OCI-LY7 (cell line): ENCODE data around the gene PDE6G. TPM values are rescaled to one million over a fixed set of nuclear protein-coding genes. Genes with fewer than 3 reads are reported as not detected.
A peak's percentile ranks its signal among the peaks of the same experiment; 100 is the strongest.

Experiments used
- BruUV-seq: library from RNA; stranded (reverse); fragments of 400-500 nt; replicated peaks from 2 replicates; lab custom pipeline; 2021; lab: Mats Ljungman, UMichigan
- CTCF ChIA-PET: fragments of 300-600 bp; sonication (Branson Sonifier 250); formaldehyde crosslinking; loops from one replicate; lab custom pipeline; 2022; ENCODE audit warnings: antibody characterized with exemption; ENCODE audit not compliant: unreplicated experiment; lab: Charles Lee
- POLR2A ChIA-PET: fragments of 300-600 bp; sonication (Branson Sonifier 250); formaldehyde crosslinking; loops from one replicate; lab custom pipeline; 2022; ENCODE audit warnings: antibody characterized with exemption; lab: Charles Lee
- DNase-seq: peaks from one replicate; pipeline ENCODE4 v3.0.0-alpha.2; 2015; ENCODE audit warnings: low spot score
- H2AFZ ChIP-seq: fragments of 200-600 bp; sonication (generic), shearing (Covaris generic); 2 replicates; pipeline ENCODE4 v1.6.1; 2014; ENCODE audit warnings: mild to moderate bottlenecking, antibody characterized with exemption, low read length, moderate library complexity
- H3K27ac ChIP-seq: fragments of 200-600 bp; sonication (generic); 2 replicates; pipeline ENCODE4 v1.5.1; 2014; ENCODE audit warnings: mixed run types, low read depth, mild to moderate bottlenecking, moderate library complexity, low read length, inconsistent platforms; ENCODE audit not compliant: poor library complexity, severe bottlenecking
- H3K36me3 ChIP-seq: fragments of 200-600 bp; sonication (generic); 2 replicates; pipeline ENCODE4 v1.6.1; 2014; ENCODE audit warnings: mild to moderate bottlenecking, antibody characterized with exemption, low read length, moderate library complexity, mixed read lengths; ENCODE audit not compliant: insufficient read depth
- H3K4me1 ChIP-seq: fragments of 200-600 bp; sonication (generic); 2 replicates; pipeline ENCODE4 v1.5.1; 2014; ENCODE audit warnings: mild to moderate bottlenecking, low read length; ENCODE audit not compliant: insufficient read depth, poor library complexity, severe bottlenecking
- H3K4me2 ChIP-seq: fragments of 200-600 bp; sonication (generic); 2 replicates; pipeline ENCODE4 v1.6.1; 2014; ENCODE audit warnings: mild to moderate bottlenecking, low read length
- H3K4me3 ChIP-seq: fragments of 200-600 bp; sonication (generic); 2 replicates; pipeline ENCODE4 v1.5.1; 2014; ENCODE audit warnings: mild to moderate bottlenecking, low read depth, low read length; ENCODE audit not compliant: poor library complexity, severe bottlenecking
- H3K79me2 ChIP-seq: fragments of 200-600 bp; sonication (generic); 2 replicates; pipeline ENCODE4 v1.6.1; 2016; ENCODE audit warnings: low read depth, mild to moderate bottlenecking, low read length, moderate library complexity, mixed read lengths; ENCODE audit not compliant: insufficient read depth
- H3K9me2 ChIP-seq: fragments of 200-600 bp; sonication (generic); 2 replicates; pipeline ENCODE4 v1.6.1; 2016; ENCODE audit warnings: mild to moderate bottlenecking, low read length, mixed read lengths; ENCODE audit not compliant: insufficient read depth
- H3K9me3 ChIP-seq: fragments of 200-600 bp; sonication (generic); 2 replicates; pipeline ENCODE4 v1.6.1; 2014; ENCODE audit warnings: mild to moderate bottlenecking, mixed run types, low read length, mixed read lengths
- H4K20me1 ChIP-seq: fragments of 200-600 bp; sonication (generic); 2 replicates; pipeline ENCODE4 v1.6.1; 2014; ENCODE audit warnings: mild to moderate bottlenecking, antibody characterized with exemption, low read length, moderate library complexity, mixed read lengths; ENCODE audit not compliant: insufficient read depth
- CTCF ChIP-seq: fragments of 200-600 bp; sonication (generic); conservative IDR thresholded peaks from 2 replicates; pipeline ENCODE4 v1.5.1; 2014; ENCODE audit warnings: mild to moderate bottlenecking, antibody characterized with exemption, low read length, moderate library complexity, mixed read lengths
- EZH2phosphoT487 ChIP-seq: fragments of 200-600 bp; sonication (generic); IDR thresholded peaks from 2 replicates; pipeline ENCODE4 v1.6.1; 2018; ENCODE audit warnings: low read depth, borderline replicate concordance, mild to moderate bottlenecking, mixed run types, antibody characterized with exemption, low read length, moderate library complexity, mixed read lengths
- intact Hi-C: fragments of 100-400 bp; cut with micrococcal nuclease; formaldehyde crosslinking; loops from one replicate; pipeline ENCODE4 v1.10.0; 2022; ENCODE audit not compliant: unreplicated experiment
- total RNA-seq, 2 experiments: library from RNA; depleted of rRNA in 1 of 2; stranded (reverse); fragments of >200 nt in 1 of 2; shearing (Covaris generic) in 1 of 2; gene quantifications; 2 replicates each; pipeline ENCODE4 v1.2.3, GENCODE V29; 2014 to 2022

The PDE6G gene
- total RNA-seq, 2 experiments from 2014 or later = 0.44 TPM; not detected in 1

GRCh38 chr17:81683208-81683583, 26.9 kb upstream of the PDE6G start:
- Histone ChIP-seq H4K20me1 (peaks cover 5% of the 10 kb centered on the region; the same call in 1 of the 2 replicates), H3K4me3 (peak overlapping the region; percentile 78), H3K9me3 (no peaks in the 10 kb centered on the region), H3K27ac (peak overlapping the region; percentile 29), H3K4me2 (peak overlapping the region; percentile 93), H3K9me2 (no peaks in the 10 kb centered on the region), H3K79me2 (peaks cover 43% of the 10 kb centered on the region), H2AFZ (peak overlapping the region; percentile 24; the same call in 1 of the 2 replicates), H3K4me1 (peaks cover 23% of the 10 kb centered on the region), H3K36me3 (peaks cover 38% of the 10 kb centered on the region)
- ChIA-PET CTCF (interaction anchor here (0.6 to 0.7 kb wide), 2 partner anchors 8 to 51 kb away, joined by 3 to 4 read pairs; no protein-coding TSS in a partner anchor), POLR2A (interaction anchor here (0.6 to 1.7 kb wide), 6 partner anchors 15 to 165 kb away, joined by 3 to 12 read pairs (median 6); partner anchors contain the start of genes CCDC137, MRPL12 and OXLD1)
- intact Hi-C loops = loop anchor here (1.0 to 5.0 kb wide), 4 partner anchors 16 to 414 kb away; partner anchors contain the start of genes FASN and MRPL12
- BruUV-seq = no TSS peak
- TF ChIP-seq CTCF = no peak
- no peak for TF ChIP-seq EZH2phosphoT487
- DNase-seq = no peak

- Histone ChIP-seq H4K20me1 (peaks cover 5% of the 10 kb centered on the region; the same call in 1 of the 2 replicates), H3K9me3 (no peaks in the 10 kb centered on the region), H3K4me3 (peak overlapping the region; percentile 78), H3K4me1 (peaks cover 23% of the 10 kb centered on the region), H3K36me3 (peaks cover 33% of the 10 kb centered on the region), H3K79me2 (peaks cover 43% of the 10 kb centered on the region), H2AFZ (peak overlapping the region; percentile 24; the same call in 1 of the 2 replicates), H3K27ac (peak overlapping the region; percentile 29), H3K4me2 (peak overlapping the region; percentile 93), H3K9me2 (no peaks in the 10 kb centered on the region)
- DNase-seq = no peak
- intact Hi-C loops = loop anchor here (1.0 to 5.0 kb wide), 4 partner anchors 15 to 415 kb away; partner anchors contain the start of genes FASN and MRPL12
- no peak for TF ChIP-seq EZH2phosphoT487
- no peak for TF ChIP-seq CTCF
- CTCF ChIA-PET = interaction anchor here (0.6 kb wide), 1 partner anchor 7 kb away, joined by 3 read pairs; no protein-coding TSS in a partner anchor
- POLR2A ChIA-PET = interaction anchor here (0.6 to 1.7 kb wide), 5 partner anchors 14 to 30 kb away, joined by 3 to 12 read pairs (median 6); partner anchors contain the start of genes CCDC137, MRPL12 and OXLD1
- BruUV-seq = no TSS peak
These were observed 26.3 kb upstream of the PDE6G start for GRCh38 chr17:81682565-81683207.
